ENCODE data around the gene LBR. TPM values are rescaled to one million over a fixed set of nuclear protein-coding genes. Genes with fewer than 3 reads are reported as not detected.

LBR gene
- total and polyA plus RNA-seq, 2 experiments from 2014 or later: 50.6 to 91.3 TPM

GRCh38 chr1:225355863-225356262, 72.0 kb downstream of the LBR start (continued):
- TF ChIP-seq ETS1 (IDR thresholded peaks at IDR 0.05): no peak
- TF ChIP-seq CREB1 (CRISPR knock-in tag; IDR thresholded peaks at IDR 0.05; ENCODE audit: low read depth): no peak

- Mint-ChIP-seq H3K27ac (no peak overlapping the region), H3K9me3 (no peaks in the 10 kb centered on the region), H3K4me3 (no peak overlapping the region), H3K4me1 (no peaks in the 10 kb centered on the region), H3K36me3 (ENCODE audit: low read depth) (no peaks in the 10 kb centered on the region), H3K27me3 (ENCODE audit: insufficient read depth, low read depth, poor library complexity) (no peaks in the 10 kb centered on the region)
- Histone ChIP-seq H3F3A (replicated peaks; ENCODE audit: low read depth) (no peaks in the 10 kb centered on the region), H3K9me2 (ENCODE audit: insufficient read depth) (no peaks in the 10 kb centered on the region), H4K20me1 (replicated peaks; ENCODE audit: insufficient read depth) (no peaks in the 10 kb centered on the region), H3K4me1 (ENCODE audit: insufficient read depth) (no peaks in the 10 kb centered on the region), H3K4me2 (no peak overlapping the region), H3K4me3 (no peak overlapping the region), H3K79me2 (replicated peaks; ENCODE audit: insufficient read depth) (no peaks in the 10 kb centered on the region), H2AFZ (no peak overlapping the region), H3K27ac (ENCODE audit: low read depth) (no peak overlapping the region), H3K36me3 (ENCODE audit: insufficient read depth) (no peaks in the 10 kb centered on the region), H3K27me3 (ENCODE audit: insufficient read depth) (no peaks in the 10 kb centered on the region)
- ATAC-seq (no peak), DNase-seq (ENCODE audit: low spot score) (no peak)
- TF ChIP-seq STAT1 (IDR thresholded peaks at IDR 0.05; ENCODE audit: unreplicated experiment) (no peak), ETS1 (IDR thresholded peaks at IDR 0.05) (no peak), REST (IDR thresholded peaks at IDR 0.05; ENCODE audit: unreplicated experiment) (no peak), ZNF331 (CRISPR knock-in tag; IDR thresholded peaks at IDR 0.05; ENCODE audit: low read depth) (no peak), CTCF (conservative IDR thresholded peaks at IDR 0.05; ENCODE audit: low read depth in 2 of 2) (no peak), JUNB (IDR thresholded peaks at IDR 0.05; ENCODE audit: unreplicated experiment) (no peak), POLR2AphosphoS5 (IDR thresholded peaks at IDR 0.05; ENCODE audit: low read depth) (no peak), ZNF462 (CRISPR knock-in tag; IDR thresholded peaks at IDR 0.05) (no peak), CREB1 (CRISPR knock-in tag; IDR thresholded peaks at IDR 0.05; ENCODE audit: low read depth) (no peak), EZH2 (IDR thresholded peaks at IDR 0.05; ENCODE audit: low read depth, unreplicated experiment) (no peak), ZNF114 (CRISPR knock-in tag; IDR thresholded peaks at IDR 0.05) (no peak), EZH2phosphoT487 (IDR thresholded peaks at IDR 0.05; ENCODE audit: unreplicated experiment) (no peak)
Observed at GRCh38 chr1:225354906-225355305, 72.9 kb downstream of the LBR start.

Measured in GM23338 (cell line).